Measurements from ENCODE around the gene CYP46A1.
"Not testable (repeated sequence)": the region's sequence is repeated elsewhere in the genome, so short reads cannot be mapped to it uniquely, and the experiment has no call there.

The CYP46A1 gene

GRCh38 chr14:99657645-99658155, 26.4 kb upstream of the CYP46A1 start:
- no peak for DNase-seq

DNA sequence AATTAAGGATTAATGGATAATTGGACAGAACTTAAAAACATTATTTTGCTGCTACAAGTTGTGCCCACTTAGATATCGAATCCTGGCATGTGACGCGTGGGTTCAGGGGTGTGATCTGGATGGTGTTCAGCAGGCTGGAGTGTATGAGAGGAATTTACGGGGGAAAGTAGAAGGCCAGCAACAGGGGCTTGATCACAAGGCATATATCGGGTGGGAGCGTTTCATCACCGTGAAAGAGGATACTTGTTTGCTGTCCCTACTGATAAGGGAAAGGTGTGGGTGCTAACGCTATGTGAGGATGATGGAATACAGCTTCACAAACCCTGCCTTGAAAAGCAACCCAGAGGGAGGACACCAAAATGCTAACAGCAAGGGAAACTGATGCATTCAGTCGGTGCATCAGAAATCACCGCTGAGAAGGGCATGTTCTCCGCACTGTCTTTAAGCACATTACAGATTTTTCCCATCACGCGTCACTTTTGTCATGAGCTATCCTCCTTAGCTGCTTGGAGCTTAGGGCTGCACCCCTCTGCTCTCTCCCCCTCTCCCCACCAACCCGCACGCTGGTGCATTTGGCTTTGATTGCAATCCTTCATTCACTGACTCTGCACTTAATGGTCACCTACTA, 25.8 kb upstream of the CYP46A1 start:
- DNase-seq, result no peak

GRCh38 chr14:99659333-99659741, 24.8 kb upstream of the CYP46A1 start:
- no peak for DNase-seq

- no peak for DNase-seq
Observed at GRCh38 chr14:99660006-99660566, 24.0 kb upstream of the CYP46A1 start.

- DNase-seq, result no peak
Observed at GRCh38 chr14:99660794-99661193, 23.3 kb upstream of the CYP46A1 start.

- not testable (repeated sequence) for DNase-seq
Observed at GRCh38 chr14:99661206-99661605, 22.9 kb upstream of the CYP46A1 start.

DNA sequence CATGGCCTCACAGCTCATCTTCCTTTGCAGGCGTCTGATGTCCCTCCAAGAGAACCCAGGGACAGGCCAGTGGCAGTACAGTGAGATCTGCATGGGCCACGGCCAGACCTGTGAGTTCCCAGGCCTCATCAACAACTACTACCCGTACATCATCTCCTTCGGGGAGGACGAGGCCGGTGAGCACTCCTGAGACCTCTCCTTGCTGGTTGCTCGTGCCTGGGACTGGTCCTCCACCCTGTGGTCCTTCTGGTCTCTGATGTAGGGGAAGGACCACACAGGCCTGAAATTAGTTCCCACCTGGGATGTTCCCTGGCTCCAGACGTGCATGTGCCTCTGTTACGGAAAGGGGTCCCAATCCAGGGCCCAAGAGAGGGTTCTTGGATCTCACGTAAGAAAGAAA, 21.3 kb upstream of the CYP46A1 start:
- DNase-seq, result no peak

DNA sequence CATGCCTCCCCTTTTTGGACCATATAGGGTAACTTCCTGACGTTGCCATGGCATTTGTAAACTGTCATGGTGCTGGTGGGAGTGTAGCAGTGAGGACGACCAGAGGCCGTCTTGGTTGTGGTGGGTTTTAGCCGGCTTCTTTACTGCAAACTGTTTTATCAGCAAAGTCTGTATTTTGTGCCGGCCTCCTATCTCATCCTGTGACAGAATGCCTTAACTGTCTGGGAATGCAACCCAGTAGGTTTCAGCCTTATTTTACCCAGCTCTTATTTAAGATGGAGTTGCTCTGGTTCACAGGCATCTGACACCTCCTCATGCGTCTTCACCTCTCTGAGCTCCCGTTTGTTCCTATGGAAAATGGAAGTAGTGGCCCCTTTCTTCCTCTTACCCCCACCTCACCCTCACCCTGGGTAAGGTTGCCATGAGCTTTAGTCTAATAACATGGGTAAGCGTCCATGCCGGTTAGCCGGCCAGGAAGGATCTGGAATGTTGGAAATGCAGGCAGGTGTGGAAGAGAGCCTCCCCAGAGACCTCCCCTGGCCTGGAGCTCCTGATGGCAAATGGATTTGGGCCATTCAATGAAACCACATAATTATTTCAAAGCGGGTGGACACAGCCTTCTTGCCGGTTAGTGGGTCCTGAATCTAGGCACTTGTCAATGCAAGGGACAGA, 20.6 kb upstream of the CYP46A1 start:
- DNase-seq, result no peak

DNA sequence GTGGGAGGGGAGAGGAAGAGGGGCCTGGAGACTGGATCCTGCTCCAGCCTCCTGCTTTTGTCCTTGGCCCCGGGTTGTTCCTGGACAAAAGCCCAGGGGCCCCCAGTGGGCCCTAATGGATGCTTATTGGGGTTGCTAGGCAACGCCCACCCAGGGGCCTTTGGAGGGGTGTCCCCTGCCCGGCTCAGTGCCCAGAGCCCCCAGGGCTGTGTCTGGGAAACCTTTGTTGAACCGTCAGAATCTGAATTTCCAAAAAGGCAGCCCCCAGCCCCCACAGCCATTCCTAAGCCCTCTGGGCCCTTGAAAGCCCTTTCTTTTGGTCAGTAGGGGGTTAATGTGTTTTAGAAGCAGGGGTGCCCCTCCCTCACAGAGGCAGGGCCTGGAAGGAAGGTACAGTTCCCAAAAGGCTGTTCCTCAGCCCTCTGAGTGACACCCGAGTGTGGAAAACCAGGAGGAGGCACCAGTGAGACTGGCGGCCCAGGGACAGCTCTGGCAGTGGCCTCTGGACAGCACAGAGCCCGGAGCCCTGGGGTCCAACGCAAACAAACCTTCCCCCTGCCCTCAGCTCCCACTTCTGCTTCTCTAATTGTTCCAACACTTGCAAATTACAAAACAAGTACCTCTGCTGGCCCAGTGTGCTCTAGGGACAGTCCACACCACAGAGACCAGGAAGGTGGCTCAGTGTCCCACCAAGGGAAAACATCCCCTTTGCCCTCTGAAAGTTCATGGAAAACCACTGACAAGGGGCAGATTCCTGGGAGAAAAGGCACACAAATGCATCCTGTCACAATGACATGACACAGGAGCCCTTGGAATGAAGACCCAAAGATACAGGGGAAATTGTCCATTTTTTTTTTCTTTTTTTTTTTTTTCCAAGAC, 19.8 kb upstream of the CYP46A1 start:
- peak in 23 of 56 donors; percentile 14 to 82 (median 56) for DNase-seq

DNA sequence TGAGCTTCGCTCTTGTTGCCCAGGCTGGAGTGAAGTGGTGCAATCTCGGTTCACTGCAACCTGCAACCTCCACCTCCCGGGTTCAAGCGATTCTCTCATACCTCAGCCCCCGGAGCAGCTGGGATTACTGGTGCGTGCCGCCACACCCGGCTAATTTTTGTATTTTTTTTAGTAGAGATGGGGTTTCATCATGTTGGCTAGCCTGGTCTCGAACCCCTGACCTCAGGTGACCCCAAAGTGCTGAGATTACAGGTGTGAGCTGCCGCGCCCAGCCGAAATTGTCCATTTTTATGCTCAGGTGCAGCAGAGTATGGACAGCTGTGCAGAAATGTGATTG, 19.2 kb upstream of the CYP46A1 start:
- DNase-seq, result no peak

- DNase-seq, result no peak
Observed at GRCh38 chr14:99666533-99666932, 17.6 kb upstream of the CYP46A1 start.

- DNase-seq, result no peak
Observed at GRCh38 chr14:99667045-99667444, 17.1 kb upstream of the CYP46A1 start.

DNA sequence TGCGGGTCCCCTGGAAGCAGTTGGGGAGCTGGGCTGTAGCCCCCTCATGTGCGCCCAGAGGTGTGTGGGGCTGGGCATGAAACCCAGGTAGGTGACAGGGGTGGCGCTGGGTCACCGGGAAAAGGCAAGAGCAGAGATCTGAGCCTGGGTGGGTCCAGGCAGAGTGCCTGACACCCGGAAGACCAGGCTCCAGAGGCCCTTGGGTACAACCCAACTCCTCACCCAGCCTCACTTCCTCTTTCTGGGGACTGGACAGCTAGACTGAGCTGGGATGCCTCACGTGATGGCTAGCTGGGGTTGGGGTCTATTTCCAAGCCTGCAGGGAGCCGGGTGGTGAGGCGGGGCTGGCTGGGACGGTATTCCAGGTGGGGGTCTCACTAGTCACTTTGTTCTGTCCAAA, 16.3 kb upstream of the CYP46A1 start:
- no peak for DNase-seq

DNA sequence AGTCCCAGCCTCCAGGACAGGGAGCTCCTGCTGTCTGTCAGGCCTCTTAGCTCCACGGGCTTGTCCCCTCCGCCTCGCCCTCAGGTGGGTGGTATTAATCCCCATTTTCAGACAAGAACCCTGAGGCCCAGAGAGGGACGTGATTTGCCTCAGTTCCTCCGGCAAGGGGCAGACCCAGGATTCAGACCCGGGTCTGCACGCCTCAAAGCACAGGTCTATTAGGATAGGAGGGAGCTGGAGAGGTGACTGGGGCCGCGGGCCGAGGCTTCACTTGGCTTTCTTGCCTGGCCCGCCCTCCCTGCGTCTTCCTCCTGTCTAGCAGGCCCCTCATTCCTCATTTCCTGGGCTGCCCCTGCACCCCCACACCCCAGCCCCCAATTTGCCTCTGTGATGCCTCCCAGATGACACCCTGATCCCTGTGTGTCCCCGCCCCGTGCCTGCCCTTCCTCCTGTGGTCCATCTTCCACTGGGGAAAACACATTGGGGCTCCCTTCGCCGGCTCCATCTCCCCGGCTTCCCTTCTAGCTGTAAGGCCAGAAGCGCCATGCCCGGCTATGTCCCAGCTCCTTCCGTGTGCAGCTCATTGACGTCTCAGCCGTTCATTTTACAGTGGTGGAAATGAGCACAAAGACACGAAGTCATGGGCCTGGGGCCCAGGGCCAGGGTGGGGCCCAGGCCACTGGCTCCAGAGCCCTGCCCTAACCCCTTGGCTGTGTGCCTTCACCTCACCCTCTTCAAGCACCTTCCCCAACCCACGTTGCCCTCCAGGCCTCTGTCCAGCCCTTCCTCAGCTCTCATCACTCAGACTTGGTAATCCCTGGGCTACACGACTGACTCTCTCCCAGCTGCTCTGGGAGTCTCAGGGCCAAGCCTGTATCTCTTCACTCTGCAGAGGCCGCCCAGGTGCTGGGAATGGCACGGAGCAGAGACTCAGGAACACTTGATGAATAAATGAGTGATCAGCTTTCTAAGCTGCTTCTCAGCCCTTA, 15.5 kb upstream of the CYP46A1 start:
- DNase-seq, result no peak

DNA sequence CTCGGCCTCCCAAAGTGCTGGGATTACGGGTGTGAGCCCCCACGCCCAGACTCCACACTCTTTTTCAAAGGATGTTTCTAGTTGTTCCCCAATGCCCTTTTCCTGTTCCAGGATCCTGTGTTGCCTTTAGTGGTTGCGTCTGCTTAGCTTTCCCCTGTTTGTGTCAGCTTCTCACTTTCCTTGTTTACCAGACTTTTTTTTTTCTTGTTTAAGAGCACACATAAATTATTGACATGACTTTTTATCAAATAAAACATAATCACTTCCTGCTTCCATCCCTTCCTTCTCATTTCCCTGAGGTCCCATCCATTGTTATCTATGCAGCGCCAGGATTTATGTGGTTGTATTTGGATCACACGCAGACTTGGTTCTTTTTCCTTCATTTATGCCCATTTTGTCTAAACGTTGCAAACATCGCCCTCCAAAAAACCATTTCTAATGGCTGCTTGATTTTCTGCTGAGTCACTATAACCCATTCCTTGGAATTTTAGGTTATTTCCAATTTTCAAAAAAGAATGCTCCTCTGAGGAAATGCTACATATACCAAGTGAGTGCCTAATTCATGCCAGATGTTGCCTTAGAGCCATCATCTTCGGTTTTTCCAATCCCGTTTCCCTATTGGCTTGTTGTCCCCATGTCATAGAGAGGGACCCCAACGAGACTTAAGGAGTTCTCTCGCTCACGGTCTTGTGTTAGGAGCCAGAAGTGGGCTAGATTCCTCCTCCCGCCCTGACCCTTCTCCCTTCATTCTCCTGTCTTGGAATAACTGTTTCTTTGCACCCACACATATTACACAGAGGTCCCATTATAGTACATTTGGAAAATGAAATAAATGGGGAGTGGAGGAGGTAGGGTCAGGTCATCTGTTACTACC, 13.5 kb upstream of the CYP46A1 start:
- DNase-seq, result no peak

DNA sequence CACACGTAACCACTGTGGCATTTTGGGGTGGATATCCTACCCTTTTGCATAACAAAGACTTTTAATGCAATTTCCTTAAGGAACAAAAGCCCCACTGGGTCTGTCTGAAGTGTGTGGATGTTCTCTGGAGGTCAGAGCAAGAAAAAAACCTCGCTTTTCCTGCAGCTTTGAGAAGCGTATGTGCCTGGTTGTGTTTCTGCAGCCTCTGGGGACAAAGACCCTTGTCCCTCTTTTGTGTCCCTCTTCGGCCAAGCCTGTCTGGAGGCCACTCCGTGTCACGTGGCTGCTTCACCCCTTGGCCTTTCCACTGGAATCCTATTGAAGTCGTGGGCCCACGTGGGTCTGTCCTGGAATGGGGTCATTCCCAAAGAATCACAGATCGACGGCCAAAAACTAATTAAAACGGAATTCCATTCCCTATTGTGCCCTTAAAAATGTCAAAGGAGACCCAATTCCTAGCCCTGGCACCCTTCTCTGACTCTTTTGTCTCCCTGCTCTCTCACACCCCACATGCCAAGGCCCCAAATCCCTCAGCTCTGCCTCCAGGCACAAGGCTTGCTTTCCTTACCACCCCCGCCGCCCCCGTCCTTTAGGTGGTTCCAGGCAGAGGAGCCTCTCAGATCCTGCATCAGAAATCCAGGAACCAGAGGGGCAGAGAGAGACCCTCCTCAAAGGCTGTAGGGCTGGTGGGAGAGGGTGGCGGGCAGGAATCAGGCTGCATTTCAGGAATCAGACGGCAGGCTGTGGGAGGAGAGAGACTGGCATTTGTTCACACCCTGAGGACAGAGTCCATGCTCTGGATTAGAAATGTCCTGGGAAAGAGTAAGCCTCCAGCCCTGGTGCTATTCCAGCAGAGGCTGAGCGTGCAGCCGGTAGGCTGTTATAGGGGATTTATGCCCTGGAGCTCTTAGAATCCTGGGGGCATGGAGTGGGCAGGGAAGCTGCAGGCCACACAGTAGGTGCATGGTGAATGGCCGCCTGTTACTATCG, 12.6 kb upstream of the CYP46A1 start:
- peak in 42 of 56 donors; percentile 13 to 87 (median 52) for DNase-seq

DNA sequence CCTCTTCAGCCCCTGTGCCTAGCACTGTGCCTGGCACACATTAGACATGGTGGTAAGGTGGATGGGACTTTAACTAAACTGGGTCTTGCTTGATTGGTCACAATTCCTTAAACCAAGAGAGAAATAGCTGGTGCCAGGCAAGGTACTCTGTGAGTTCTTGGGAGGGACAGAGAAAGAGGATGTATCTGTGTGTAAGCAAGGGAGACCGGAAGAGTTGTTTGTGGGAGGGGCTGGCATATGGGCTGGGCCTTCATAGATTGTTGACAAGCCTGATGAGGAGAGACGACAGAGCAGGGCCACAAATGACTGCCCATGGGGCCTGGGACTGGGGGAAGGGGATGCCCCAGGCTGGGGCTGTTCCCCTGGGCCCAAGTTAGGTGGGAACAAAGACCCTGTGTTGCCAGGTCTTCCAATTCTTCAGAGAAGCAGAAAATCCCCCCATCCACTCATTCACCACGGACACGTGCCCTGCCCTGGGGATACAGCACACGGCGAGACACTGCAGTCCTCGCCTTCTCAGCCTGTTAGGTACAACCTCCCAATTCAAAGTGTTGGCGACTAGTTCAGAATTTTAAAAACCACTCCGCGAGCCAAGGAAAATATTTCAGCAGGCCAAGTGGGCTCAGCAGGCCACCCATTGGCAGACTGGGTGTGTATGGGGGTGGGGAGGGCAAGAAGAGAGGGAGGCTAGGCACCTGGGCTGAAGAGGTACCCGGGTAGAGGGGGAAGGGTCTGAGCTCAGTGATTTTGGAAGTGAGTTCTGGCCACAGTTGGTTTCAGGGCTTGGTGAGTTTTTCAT, 11.4 kb upstream of the CYP46A1 start:
- DNase-seq, result peak in 4 of 56 donors; percentile 8 to 42 (median 26)

All from nucleus accumbens (tissue), 56 donors.